ENCODE results near the gene GSS.

The GSS gene

GRCh38 chr20:34943808-34944567 lies 11.6 kb downstream of the GSS start:
- Histone ChIP-seq H4K8ac (ENCODE audit: low read depth, low read length) (no peak overlapping the region), H3K27me3 (ENCODE audit: insufficient read depth, low read length, poor library complexity) (no peaks in the 10 kb centered on the region), H3K18ac (ENCODE audit: low read length) (no peak overlapping the region), H4K5ac (ENCODE audit: low read length) (no peak overlapping the region), H3K4me3 (ENCODE audit: low read length) (no peak overlapping the region), H3K56ac (ENCODE audit: low read length) (no peak overlapping the region), H3K23ac (ENCODE audit: low read length) (no peak overlapping the region), H2BK5ac (ENCODE audit: low read length) (no peak overlapping the region), H3K36me3 (ENCODE audit: control insufficient read depth, insufficient read depth, low read length) (peaks cover 1% of the 10 kb centered on the region), H2BK120ac (ENCODE audit: low read depth, low read length) (no peak overlapping the region), H3K4ac (ENCODE audit: low read depth, low read length) (no peak overlapping the region), H2BK15ac (replicated peaks; ENCODE audit: low read depth) (no peak overlapping the region), H3K79me2 (ENCODE audit: control insufficient read depth, insufficient read depth, low read length) (no peaks in the 10 kb centered on the region), H3K4me1 (ENCODE audit: control insufficient read depth, low read depth, low read length) (no peaks in the 10 kb centered on the region), H3K4me2 (ENCODE audit: low read length) (no peak overlapping the region), H3K79me1 (ENCODE audit: low read length) (no peaks in the 10 kb centered on the region), H2AK5ac (ENCODE audit: low read length) (no peak overlapping the region), H3K27ac (ENCODE audit: low read depth, low read length) (no peak overlapping the region), H3K9ac (ENCODE audit: low read length) (no peak overlapping the region)
- WGBS (ENCODE audit: extremely low coverage, insufficient coverage, low lambda C conversion rate): no CpG with 5 or more reads among the region's 2 CpGs
- DNase-seq: no peak

GRCh38 chr20:34942301-34942700 lies 13.3 kb downstream of the GSS start:
- peaks cover 1% of the 10 kb centered on the region for H3K36me3 ChIP-seq (ENCODE audit: control insufficient read depth, insufficient read depth, low read length)
- no CpG with 5 or more reads among the region's 9 CpGs for WGBS (ENCODE audit: extremely low coverage, insufficient coverage, low lambda C conversion rate)

GRCh38 chr20:34941226-34941625 lies 14.4 kb downstream of the GSS start:
- no peak overlapping the region for H2AK5ac ChIP-seq (ENCODE audit: low read length)
- H3K4me2 ChIP-seq (ENCODE audit: low read length): no peak overlapping the region
- no peak overlapping the region for H2BK15ac ChIP-seq (replicated peaks; ENCODE audit: low read depth)
- no peak overlapping the region for H4K5ac ChIP-seq (ENCODE audit: low read length)
- no peaks in the 10 kb centered on the region for H3K79me1 ChIP-seq (ENCODE audit: low read length)
- H3K9ac ChIP-seq (ENCODE audit: low read length): no peak overlapping the region
- no peak overlapping the region for H2BK5ac ChIP-seq (ENCODE audit: low read length)
- H3K27ac ChIP-seq (ENCODE audit: low read depth, low read length): no peak overlapping the region
- H3K36me3 ChIP-seq (ENCODE audit: control insufficient read depth, insufficient read depth, low read length): peaks cover 1% of the 10 kb centered on the region
- no peak overlapping the region for H3K4me3 ChIP-seq (ENCODE audit: low read length)
- no peak overlapping the region for H3K56ac ChIP-seq (ENCODE audit: low read length)
- no peak for DNase-seq
- H3K18ac ChIP-seq (ENCODE audit: low read length): no peak overlapping the region
- no peak overlapping the region for H2BK120ac ChIP-seq (ENCODE audit: low read depth, low read length)
- no peak overlapping the region for H3K23ac ChIP-seq (ENCODE audit: low read length)
- no peaks in the 10 kb centered on the region for H3K79me2 ChIP-seq (ENCODE audit: control insufficient read depth, insufficient read depth, low read length)
- WGBS (ENCODE audit: extremely low coverage, insufficient coverage, low lambda C conversion rate): no CpG with 5 or more reads among the region's 4 CpGs
- no peaks in the 10 kb centered on the region for H3K27me3 ChIP-seq (ENCODE audit: insufficient read depth, low read length, poor library complexity)
- no peak overlapping the region for H3K4ac ChIP-seq (ENCODE audit: low read depth, low read length)
- no peak overlapping the region for H4K8ac ChIP-seq (ENCODE audit: low read depth, low read length)
- H3K4me1 ChIP-seq (ENCODE audit: control insufficient read depth, low read depth, low read length): no peaks in the 10 kb centered on the region

More at GRCh38 chr20:34942301-34942700, 13.3 kb downstream of the GSS start:
- no peak overlapping the region for H2AK5ac ChIP-seq (ENCODE audit: low read length)
- no peak overlapping the region for H3K4ac ChIP-seq (ENCODE audit: low read depth, low read length)
- no peak overlapping the region for H3K4me3 ChIP-seq (ENCODE audit: low read length)
- H3K79me1 ChIP-seq (ENCODE audit: low read length): no peaks in the 10 kb centered on the region
- H3K27ac ChIP-seq (ENCODE audit: low read depth, low read length): no peak overlapping the region
- no peak overlapping the region for H2BK15ac ChIP-seq (replicated peaks; ENCODE audit: low read depth)
- H3K79me2 ChIP-seq (ENCODE audit: control insufficient read depth, insufficient read depth, low read length): no peaks in the 10 kb centered on the region
- no peak overlapping the region for H2BK120ac ChIP-seq (ENCODE audit: low read depth, low read length)
- H3K4me1 ChIP-seq (ENCODE audit: control insufficient read depth, low read depth, low read length): no peaks in the 10 kb centered on the region
- no peak overlapping the region for H3K9ac ChIP-seq (ENCODE audit: low read length)
- H2BK5ac ChIP-seq (ENCODE audit: low read length): no peak overlapping the region
- H3K18ac ChIP-seq (ENCODE audit: low read length): no peak overlapping the region
- no peak overlapping the region for H3K56ac ChIP-seq (ENCODE audit: low read length)
- no peak overlapping the region for H3K23ac ChIP-seq (ENCODE audit: low read length)
- H4K8ac ChIP-seq (ENCODE audit: low read depth, low read length): no peak overlapping the region
- no peak overlapping the region for H3K4me2 ChIP-seq (ENCODE audit: low read length)
- no peak for DNase-seq
- H3K27me3 ChIP-seq (ENCODE audit: insufficient read depth, low read length, poor library complexity): no peaks in the 10 kb centered on the region
- no peak overlapping the region for H4K5ac ChIP-seq (ENCODE audit: low read length)

GRCh38 chr20:34940081-34940481 lies 15.5 kb downstream of the GSS start:
- Histone ChIP-seq H4K8ac (ENCODE audit: low read depth, low read length) (no peak overlapping the region), H2BK5ac (ENCODE audit: low read length) (no peak overlapping the region), H3K4me3 (ENCODE audit: low read length) (no peak overlapping the region), H3K79me1 (ENCODE audit: low read length) (no peaks in the 10 kb centered on the region), H3K4ac (ENCODE audit: low read depth, low read length) (no peak overlapping the region), H3K36me3 (ENCODE audit: control insufficient read depth, insufficient read depth, low read length) (peaks cover 1% of the 10 kb centered on the region), H3K9ac (ENCODE audit: low read length) (no peak overlapping the region), H3K23ac (ENCODE audit: low read length) (no peak overlapping the region), H2BK15ac (replicated peaks; ENCODE audit: low read depth) (no peak overlapping the region), H3K27ac (ENCODE audit: low read depth, low read length) (no peak overlapping the region), H2BK120ac (ENCODE audit: low read depth, low read length) (no peak overlapping the region), H3K4me1 (ENCODE audit: control insufficient read depth, low read depth, low read length) (no peaks in the 10 kb centered on the region), H3K56ac (ENCODE audit: low read length) (no peak overlapping the region), H2AK5ac (ENCODE audit: low read length) (no peak overlapping the region), H3K18ac (ENCODE audit: low read length) (no peak overlapping the region), H3K4me2 (ENCODE audit: low read length) (no peak overlapping the region), H3K79me2 (ENCODE audit: control insufficient read depth, insufficient read depth, low read length) (no peaks in the 10 kb centered on the region), H3K27me3 (ENCODE audit: insufficient read depth, low read length, poor library complexity) (no peaks in the 10 kb centered on the region), H4K5ac (ENCODE audit: low read length) (no peak overlapping the region)
- DNase-seq: no peak
- WGBS (ENCODE audit: extremely low coverage, insufficient coverage, low lambda C conversion rate): no CpG with 5 or more reads among the region's 1 CpG

- Histone ChIP-seq H2BK5ac (ENCODE audit: low read length) (no peak overlapping the region), H3K23ac (ENCODE audit: low read length) (no peak overlapping the region), H3K18ac (ENCODE audit: low read length) (no peak overlapping the region), H4K5ac (ENCODE audit: low read length) (no peak overlapping the region), H3K4me2 (ENCODE audit: low read length) (no peak overlapping the region), H3K36me3 (ENCODE audit: control insufficient read depth, insufficient read depth, low read length) (peaks cover 2% of the 10 kb centered on the region), H2BK120ac (ENCODE audit: low read depth, low read length) (no peak overlapping the region), H4K8ac (ENCODE audit: low read depth, low read length) (no peak overlapping the region), H3K4me3 (ENCODE audit: low read length) (no peak overlapping the region), H2AK5ac (ENCODE audit: low read length) (no peak overlapping the region), H3K56ac (ENCODE audit: low read length) (no peak overlapping the region), H3K27me3 (ENCODE audit: insufficient read depth, low read length, poor library complexity) (no peaks in the 10 kb centered on the region), H3K27ac (ENCODE audit: low read depth, low read length) (no peak overlapping the region), H3K79me2 (ENCODE audit: control insufficient read depth, insufficient read depth, low read length) (no peaks in the 10 kb centered on the region), H3K79me1 (ENCODE audit: low read length) (no peaks in the 10 kb centered on the region), H3K4ac (ENCODE audit: low read depth, low read length) (no peak overlapping the region), H3K4me1 (ENCODE audit: control insufficient read depth, low read depth, low read length) (no peaks in the 10 kb centered on the region), H2BK15ac (replicated peaks; ENCODE audit: low read depth) (no peak overlapping the region), H3K9ac (ENCODE audit: low read length) (no peak overlapping the region)
- no CpG with 5 or more reads among the region's 14 CpGs for WGBS (ENCODE audit: extremely low coverage, insufficient coverage, low lambda C conversion rate)
- DNase-seq: no peak
These were observed 17.0 kb downstream of the GSS start for GRCh38 chr20:34938466-34939163.

Measured in mesendoderm (in vitro differentiated cells).